Activated CD8-positive, alpha-beta memory T cell treated with anti-CD3 and anti-CD28 coated beads, Interleukin-2, amount 50 U/mL, for 48 hours (primary cell): ENCODE data around the gene NOP9.
"Not testable (repeated sequence)": the region's sequence is repeated elsewhere in the genome, so short reads cannot be mapped to it uniquely, and the experiment has no call there.

Experiments used
- DNase-seq: peaks from one replicate; pipeline ENCODE4 v3.0.0-alpha.2; 2020

Gene NOP9

DNA sequence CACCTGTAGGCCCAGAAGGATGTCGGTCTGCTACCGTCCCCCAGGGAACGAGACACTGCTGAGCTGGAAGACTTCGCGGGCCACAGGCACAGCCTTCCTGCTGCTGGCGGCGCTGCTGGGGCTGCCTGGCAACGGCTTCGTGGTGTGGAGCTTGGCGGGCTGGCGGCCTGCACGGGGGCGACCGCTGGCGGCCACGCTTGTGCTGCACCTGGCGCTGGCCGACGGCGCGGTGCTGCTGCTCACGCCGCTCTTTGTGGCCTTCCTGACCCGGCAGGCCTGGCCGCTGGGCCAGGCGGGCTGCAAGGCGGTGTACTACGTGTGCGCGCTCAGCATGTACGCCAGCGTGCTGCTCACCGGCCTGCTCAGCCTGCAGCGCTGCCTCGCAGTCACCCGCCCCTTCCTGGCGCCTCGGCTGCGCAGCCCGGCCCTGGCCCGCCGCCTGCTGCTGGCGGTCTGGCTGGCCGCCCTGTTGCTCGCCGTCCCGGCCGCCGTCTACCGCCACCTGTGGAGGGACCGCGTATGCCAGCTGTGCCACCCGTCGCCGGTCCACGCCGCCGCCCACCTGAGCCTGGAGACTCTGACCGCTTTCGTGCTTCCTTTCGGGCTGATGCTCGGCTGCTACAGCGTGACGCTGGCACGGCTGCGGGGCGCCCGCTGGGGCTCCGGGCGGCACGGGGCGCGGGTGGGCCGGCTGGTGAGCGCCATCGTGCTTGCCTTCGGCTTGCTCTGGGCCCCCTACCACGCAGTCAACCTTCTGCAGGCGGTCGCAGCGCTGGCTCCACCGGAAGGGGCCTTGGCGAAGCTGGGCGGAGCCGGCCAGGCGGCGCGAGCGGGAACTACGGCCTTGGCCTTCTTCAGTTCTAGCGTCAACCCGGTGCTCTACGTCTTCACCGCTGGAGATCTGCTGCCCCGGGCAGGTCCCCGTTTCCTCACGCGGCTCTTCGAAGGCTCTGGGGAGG, 11.3 kb downstream of the NOP9 start, which contains the start of gene LTB4R:
TSS of gene LTB4R (plus strand) at position 857 of the 959 bp plus-strand sequence. CDS start 4,150 bp downstream, outside the sequence.
- peak; percentile 81 for DNase-seq

DNA sequence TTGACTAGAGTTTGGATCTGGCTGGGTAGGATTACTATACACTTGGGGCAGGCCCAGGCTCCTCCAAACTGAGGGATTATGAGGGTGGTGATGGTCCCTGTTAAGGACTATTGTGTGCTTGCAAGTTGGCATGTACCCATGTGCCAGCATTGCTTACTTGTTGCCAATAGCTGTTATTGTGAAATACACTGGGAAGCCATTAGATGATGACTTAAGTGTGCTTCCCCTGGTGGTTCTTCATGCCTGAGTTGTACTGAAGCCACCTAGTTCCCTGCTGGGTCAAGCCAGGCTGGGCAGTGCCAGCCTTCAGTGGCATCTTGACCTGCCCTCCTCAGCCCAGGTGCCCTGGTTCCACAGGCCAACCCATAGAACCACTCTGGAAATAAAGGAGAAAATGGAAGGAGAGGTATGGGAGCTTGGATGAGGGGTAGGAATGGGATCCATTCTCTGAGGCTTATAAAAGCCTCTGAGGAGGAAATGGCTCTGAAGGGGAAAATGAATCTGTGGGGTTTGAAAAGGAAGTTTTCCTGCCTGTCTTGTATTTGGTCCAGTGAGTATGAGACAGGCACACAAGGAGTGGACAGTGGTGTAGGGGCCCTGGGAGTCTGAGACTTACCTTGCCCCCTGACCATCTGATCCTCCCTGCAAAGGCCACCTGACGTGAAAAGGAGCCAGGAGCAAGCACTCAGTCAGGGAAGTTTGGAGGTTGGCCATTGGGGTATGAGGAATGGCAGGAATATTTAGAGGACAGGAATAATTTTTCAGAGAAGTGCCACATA, 12.4 kb downstream of the NOP9 start:
- DNase-seq = no peak

DNA sequence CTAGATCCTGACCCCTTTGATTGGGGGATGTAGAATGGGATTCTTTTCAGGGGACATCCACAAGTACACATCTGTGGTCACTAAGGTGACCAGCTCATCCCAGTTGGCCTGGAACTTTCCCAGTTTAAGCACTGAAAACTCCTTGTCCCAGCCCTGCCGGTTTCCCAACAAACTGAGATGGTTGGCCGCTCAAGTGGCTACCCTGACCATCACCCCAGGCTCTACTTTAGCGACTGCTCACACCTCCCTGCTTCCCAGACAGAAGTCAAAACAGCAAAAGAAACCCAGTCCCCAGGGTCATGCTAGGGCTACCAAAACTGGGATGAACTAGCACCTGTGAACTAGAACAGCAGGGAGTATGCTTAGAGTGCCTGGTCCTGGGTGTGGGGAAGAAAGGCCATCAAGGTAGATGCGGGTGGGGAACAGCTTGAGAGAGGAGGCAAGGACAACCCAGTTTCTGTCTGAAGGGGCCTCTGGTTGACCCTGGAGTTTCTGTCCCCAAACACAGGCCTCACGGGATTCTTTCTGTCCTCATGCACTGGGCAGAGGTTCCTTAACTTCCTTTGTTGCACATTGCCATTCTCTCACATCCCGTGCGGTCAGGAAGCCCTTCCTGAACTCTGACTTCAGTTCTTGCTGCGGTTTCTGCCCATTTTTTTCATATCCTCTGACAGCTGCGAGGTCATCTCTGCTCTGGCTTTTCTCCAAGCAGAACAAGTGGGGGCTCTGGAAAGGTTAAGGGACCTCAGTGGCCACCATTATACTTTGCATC, 13.3 kb downstream of the NOP9 start:
- no peak for DNase-seq

DNA sequence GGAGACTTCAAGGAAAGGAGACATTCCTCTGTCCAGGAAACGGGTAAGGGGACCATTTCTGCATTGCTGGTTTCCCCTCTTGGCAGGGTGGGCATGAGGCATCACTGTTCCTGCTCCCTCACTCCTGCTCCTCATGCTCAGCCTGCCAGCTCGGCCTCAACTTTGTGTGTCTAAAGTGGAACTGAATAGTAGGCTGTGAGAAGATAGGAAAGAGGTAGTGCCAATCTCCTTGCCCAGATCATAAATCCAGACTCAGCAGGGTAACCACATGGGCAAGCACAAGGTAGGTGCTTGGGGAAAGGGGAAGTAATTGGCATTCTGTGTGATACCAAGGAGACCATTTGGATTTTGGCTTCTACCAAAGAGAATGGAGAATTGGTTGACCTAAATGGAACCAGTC, 14.3 kb downstream of the NOP9 start:
- no peak for DNase-seq

DNA sequence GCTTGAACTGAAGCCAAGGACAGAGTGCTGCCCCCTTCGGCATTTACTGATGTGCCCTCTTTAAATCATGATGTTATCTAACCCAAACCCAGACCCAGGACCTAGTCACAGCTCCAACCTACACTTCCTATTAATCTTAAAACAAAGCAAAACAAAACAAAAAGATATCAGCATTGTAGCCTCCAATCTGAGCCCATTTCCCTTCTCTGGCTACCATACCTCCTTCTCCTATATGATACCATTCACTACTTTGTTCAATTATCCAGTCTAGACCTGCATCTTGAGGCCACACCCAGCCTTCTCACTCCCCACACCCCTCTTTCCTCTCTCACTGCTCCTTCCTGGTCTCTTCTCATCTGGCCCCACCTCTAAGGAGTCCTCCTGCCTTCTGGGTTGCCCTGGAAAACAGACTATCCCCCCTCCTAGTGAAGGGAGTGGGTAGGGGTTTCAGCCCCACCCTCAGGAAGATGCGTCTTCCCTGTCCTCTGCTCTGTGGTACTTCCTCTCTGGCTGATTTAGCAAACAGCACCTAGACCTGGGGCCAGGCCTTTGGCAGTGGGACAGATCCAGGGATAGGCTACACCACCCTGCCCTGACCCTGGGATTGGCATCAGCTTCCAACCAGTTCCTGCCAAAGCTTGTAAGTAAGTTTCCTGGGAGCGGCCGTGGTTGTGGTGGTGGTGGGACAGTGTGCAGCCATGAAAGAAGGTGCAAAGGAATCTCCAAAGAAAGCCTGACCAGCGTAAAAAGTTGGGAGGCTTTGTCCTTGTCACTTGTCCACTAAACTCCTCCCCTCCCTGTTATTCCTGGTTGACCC, 14.9 kb downstream of the NOP9 start:
- DNase-seq = no peak

DNA sequence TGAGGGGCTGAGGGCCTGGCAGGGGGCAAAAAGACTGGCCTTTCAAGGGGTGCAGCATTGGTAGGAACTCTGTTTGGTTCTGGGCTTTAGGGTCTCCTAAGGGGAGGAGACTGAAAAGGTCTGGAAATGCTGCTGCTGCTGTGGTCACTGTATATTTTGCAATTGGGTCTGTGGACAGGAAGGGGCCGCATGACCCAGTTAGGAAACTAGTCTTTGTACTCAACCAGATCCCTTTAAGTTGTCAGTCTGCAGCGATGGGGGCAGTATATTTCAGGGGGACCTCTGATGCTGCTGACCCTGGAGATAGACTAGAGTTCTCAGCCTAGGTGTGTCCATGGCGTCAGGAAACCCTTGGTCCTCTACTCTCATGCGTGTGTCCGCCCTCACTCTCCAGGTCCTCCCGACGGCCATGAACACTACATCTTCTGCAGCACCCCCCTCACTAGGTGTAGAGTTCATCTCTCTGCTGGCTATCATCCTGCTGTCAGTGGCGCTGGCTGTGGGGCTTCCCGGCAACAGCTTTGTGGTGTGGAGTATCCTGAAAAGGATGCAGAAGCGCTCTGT, 15.7 kb downstream of the NOP9 start:
- DNase-seq = no peak

DNA sequence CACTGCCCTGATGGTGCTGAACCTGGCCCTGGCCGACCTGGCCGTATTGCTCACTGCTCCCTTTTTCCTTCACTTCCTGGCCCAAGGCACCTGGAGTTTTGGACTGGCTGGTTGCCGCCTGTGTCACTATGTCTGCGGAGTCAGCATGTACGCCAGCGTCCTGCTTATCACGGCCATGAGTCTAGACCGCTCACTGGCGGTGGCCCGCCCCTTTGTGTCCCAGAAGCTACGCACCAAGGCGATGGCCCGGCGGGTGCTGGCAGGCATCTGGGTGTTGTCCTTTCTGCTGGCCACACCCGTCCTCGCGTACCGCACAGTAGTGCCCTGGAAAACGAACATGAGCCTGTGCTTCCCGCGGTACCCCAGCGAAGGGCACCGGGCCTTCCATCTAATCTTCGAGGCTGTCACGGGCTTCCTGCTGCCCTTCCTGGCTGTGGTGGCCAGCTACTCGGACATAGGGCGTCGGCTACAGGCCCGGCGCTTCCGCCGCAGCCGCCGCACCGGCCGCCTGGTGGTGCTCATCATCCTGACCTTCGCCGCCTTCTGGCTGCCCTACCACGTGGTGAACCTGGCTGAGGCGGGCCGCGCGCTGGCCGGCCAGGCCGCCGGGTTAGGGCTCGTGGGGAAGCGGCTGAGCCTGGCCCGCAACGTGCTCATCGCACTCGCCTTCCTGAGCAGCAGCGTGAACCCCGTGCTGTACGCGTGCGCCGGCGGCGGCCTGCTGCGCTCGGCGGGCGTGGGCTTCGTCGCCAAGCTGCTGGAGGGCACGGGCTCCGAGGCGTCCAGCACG, 16.4 kb downstream of the NOP9 start:
- DNase-seq = no peak

DNA sequence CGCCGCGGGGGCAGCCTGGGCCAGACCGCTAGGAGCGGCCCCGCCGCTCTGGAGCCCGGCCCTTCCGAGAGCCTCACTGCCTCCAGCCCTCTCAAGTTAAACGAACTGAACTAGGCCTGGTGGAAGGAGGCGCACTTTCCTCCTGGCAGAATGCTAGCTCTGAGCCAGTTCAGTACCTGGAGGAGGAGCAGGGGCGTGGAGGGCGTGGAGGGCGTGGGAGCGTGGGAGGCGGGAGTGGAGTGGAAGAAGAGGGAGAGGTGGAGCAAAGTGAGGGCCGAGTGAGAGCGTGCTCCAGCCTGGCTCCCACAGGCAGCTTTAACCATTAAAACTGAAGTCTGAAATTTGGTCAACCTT, 16.9 kb downstream of the NOP9 start:
- no peak for DNase-seq

DNA sequence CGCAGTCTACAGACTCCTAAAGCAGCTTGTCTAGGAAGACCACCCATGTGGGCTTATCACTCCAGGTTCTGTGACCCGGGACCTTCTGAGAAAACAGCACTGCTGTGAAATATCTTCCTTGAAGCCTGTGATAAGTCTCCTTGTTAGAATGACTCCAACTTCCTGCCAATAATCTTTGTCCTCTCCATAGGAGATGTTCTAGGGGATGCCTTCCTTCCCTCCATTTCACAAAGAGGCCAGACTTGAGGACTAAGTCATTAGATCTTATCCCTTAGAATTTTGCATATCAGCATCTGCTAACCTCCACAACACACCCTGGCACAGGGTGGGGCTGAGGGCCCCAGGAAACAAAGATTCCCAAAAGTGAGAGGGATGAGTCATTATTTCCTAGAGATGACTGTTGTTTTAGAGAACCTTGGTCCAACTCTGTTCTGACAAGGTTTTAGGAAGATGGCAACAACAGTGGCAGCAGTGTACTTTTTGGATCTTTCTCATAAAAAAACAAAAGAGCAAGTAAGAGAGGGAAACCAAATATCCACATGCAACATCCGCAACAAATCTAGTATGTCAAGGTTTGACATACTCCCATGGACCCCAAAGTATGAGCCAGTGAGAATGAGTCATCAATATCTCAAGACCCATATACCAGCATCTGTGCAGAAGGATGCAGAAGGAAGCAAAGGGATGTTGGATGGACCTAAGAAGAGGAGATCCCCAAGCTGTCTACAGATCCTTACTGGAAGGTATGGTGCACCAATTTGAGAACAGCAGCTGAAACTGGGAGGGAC, 17.7 kb downstream of the NOP9 start:
- no peak for DNase-seq

DNA sequence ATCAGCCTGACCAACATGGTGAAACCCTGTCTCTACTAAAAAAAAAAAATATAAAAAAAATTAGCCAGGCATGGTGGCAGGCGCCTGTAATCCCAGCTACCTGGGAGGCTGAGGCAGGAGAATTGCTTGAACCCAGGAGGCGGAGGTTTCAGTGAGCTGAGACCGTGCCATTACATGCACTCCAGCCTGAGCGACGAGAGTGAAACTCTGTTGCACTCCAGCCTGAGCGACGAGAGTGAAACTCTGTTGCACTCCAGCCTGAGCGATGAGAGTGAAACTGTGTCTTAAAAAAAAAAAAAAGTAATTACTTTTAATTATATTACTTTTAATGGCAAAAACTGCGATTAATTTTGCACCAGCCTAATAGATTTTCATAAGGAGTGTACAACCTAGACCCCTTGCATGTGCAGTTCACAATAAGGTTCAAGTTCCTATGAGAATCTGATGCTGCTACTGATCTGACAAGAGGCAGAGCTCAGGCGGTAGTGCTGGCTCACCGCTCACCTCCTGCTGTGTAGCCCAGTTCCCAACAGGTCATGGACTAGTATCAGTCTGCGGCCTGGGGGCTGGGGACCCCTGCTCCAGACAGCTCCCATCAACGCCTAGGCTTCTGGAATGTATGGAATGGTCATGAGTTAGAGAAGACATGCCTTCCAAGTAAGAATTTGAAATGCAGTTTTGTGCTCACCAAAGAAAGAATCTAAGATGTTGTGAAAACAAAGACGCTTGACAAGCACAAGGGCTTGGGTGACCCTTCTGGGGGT, 21.7 kb downstream of the NOP9 start:
- DNase-seq = no peak

DNA sequence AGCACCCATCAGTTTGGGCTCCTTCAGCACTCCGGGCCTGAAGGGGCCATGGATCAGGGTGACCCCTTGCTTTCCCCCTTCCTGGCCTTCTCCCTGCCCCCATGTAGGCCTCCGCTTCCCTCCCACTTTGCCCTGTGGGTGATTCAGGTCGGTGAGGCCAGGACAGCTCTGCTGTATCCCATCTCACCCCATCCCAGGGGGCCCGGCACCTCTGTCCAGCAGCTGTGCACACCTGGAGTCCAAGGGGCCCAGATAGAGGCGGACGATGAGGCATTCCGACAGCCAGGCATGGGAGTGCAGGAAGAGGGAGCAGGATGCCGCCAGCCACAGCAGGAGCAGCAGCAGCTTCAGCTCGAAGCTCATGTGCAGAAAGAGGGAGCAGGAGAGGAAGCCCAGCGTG, 23.0 kb downstream of the NOP9 start:
- no peak for DNase-seq

DNA sequence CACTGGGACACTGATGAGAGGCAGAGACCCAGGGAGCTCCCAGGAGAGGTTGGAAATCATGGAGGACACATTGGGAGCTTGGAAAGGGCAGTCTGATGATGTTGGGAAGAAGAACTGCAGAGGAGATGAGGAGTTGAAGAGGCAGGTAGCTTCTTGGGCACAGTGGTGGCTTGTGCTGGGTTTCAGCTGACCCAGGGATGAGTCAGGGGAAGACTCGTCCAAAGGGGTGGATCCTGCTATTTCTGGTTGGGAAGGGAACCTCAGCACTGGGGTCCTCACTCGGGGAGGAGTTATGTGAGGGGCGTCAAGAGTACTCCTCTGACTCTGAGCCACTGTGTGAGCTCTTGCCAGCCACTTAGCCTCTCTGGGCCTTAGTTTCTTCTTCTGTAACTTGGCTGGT, 23.7 kb downstream of the NOP9 start:
- DNase-seq = no peak

DNA sequence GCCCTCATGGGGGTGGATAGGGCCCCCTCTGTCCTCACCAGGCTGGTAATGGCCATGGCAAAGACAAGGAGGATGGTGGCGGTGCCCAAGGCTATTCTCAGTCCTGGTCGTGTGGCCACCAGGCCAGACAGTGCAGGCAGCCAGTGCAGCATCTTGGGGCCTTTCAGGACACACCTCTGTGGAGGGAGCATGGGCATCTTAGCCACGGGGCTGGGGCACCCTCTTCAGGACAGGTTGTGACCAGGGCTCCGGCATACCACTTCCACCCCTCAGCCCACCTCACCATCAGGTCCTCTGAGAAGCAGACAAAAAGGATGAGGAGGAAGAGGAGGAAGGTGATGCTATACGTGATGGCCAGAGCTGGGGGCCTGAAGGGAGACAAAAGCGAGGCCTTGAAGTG, 24.4 kb downstream of the NOP9 start:
- no peak for DNase-seq

DNA sequence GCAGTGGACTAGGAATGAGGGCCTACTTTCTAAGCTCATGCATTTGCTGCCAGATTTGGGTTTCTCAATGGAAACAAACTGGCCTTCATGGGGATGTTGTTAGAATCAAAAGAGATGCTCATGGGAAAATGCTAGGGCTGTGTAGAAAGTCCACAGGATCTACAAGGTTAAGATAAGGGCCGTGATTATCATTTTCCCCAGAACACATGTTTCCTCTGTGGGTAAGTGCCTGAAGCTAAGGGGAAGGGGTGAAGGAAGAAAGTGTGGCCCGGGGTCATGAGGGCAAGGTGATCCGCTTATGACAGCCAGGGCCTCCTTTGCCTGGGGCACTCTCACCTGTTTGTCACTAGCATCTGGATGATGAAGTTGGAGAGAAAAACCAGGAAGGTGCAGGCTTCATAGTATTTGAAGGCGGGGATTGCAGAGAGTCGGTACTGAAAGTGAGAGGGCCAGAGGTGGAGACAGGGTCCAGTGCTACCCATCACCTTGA, 25.4 kb downstream of the NOP9 start:
- DNase-seq = no peak

DNA sequence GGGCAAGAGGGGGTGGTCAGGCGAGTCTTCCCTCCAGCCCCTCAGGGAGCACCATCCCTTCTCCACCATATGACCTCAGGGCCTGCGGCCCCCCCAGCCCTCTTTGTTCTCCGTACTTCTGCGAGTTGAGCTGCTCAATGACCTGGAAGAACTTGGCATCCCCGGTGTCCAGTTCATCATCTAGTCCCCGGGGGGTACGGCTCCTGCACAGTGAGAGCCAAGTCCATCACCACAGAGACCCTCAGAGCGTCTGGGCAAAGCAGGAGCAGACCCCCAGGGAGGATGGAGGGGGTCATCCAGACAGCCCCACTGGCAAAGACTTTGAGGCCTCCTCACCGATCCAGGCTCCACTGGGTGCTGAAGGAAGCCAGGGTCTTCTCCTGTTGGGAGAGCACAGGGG, 26.3 kb downstream of the NOP9 start:
- no peak for DNase-seq

DNA sequence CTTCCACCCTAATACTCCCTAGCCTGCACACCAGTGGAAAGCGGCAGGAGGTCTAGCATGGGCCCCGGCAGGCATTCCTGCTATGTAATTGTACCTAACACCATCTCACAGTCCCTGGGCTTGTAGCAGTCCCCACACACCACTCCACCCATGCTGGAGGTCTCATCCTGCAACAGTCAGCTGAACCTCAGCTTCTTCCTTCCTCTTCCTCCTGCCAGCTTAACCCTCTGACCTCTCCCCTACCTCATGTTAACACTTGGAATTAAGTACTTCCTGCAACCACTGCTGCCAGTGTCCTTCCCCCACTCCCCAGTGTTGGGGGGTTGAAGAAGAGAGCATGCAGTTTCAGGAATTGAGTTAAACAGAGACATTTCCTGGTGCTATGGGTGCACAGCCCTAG, 27.7 kb downstream of the NOP9 start:
- DNase-seq = no peak

DNA sequence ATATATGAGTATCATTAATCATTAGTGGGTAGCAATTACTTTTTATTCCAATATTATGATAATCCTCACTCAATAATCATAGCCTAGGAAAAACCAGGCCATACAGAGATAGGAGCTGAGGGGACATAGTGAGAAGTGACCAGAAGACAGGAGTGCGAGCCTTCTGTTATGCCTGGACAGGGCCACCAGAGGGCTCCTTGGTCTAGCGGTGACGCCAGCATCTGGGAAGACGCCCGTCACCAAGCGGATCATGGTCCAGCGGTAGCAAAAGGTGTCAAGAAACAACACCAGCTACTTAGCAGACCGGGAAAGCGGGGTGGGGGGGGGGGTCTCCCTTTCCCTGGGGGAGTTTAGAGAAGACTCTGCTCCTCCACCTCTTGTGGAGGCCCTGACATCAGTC, 28.3 kb downstream of the NOP9 start:
- not testable (repeated sequence) for DNase-seq

DNA sequence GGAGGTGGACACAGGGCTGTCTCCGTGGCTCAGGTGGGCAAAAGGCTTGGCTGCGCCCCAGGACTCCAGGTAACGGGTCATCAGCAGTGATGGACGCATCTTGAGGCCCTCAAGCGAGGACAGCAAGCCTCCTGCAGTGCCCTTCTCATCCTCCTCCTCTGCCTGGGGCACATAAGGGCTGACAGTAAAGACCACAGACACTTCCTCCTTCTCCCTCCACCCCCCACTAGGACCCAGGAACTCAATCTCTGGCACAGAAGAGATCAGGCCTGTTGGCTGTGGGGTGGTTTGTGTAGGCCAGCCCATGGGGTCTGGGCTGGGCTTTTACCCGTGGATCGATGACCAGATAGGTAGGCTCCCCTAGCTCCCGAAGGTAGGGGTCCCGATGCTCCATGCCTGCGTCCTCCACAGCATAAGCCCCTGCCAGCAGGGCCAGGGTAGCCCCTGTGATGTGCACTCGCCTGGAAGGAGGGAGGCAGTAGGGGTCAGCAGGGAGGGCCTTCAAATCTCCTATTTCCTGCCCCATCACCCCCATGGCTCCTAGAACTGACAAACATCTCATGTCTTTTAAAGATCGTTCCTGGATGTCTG, 29.5 kb downstream of the NOP9 start:
- DNase-seq = no peak

DNA sequence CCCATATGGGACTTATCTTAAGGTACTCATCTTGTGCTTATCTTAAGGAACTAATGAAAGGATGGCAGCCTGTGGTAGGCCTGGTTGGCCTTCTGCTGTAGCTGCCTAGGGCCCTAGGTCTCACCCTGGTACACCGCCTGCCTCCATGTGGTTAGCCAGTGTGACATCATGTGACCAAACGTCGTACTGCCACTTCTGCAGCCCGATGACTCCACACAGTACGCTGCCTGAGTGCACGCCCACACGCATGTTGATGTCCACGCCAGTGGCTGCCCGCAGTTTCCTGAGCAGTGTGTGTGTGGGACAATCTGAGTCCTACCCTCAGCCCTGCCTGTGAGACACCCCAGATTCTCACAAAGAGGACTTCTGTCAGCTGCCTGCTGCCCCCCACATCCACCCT, 30.1 kb downstream of the NOP9 start:
- DNase-seq = peak; percentile 71
